Measurements from ENCODE around the gene IWS1.
A peak's percentile ranks its signal among the peaks of the same experiment; 100 is the strongest.

IWS1 gene

DNA sequence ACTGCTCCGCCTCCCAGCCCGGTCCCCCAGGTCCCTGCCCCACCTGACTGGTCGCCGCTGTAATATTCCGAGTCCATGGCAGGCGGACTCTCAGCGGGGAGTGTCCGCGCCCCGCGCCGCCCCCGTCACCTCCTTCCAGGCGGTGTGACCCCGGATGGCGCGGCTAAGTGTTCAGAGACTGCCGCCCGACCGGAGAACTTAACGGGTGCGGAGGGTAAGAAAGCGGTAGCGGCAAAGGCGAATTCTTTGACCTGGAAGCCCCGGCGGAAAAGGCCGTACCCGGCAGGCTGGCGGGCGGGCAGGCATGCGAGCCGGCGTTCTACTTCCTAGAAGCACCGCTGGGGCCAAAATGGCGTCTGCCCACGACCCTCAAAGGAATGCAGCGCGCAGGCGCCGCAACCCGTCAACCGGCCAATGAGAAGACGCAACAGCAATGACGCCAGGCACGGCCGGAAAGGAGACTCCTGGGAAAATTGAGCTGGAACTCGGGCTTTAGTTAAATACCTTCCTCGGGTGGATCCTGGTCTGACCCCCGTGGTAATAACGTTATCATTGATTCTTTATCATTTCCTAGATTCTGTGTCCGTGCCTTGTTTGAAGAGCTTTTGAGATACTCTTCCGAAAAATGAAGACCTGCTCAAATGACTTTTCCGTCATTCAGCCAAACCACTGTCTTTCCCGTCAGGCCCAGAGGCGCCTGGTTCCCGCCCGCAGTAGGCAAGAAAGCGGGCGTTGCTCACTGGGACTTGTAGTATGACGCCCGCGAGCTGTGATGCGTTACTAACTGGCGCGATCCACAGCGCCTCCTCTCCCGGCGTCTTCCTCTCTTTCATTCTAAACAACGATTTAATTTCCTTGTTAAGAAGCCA lies at the start of gene IWS1:
IWS1 (minus strand) TSS at position 358 of the 869 bp plus-strand sequence; CDS start at position 77, 281 bp downstream.
- TF ChIP-seq, protein P1, sequence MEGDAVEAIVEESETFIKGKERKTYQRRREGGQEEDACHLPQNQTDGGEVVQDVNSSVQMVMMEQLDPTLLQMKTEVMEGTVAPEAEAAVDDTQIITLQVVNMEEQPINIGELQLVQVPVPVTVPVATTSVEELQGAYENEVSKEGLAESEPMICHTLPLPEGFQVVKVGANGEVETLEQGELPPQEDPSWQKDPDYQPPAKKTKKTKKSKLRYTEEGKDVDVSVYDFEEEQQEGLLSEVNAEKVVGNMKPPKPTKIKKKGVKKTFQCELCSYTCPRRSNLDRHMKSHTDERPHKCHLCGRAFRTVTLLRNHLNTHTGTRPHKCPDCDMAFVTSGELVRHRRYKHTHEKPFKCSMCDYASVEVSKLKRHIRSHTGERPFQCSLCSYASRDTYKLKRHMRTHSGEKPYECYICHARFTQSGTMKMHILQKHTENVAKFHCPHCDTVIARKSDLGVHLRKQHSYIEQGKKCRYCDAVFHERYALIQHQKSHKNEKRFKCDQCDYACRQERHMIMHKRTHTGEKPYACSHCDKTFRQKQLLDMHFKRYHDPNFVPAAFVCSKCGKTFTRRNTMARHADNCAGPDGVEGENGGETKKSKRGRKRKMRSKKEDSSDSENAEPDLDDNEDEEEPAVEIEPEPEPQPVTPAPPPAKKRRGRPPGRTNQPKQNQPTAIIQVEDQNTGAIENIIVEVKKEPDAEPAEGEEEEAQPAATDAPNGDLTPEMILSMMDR (conservative IDR thresholded peaks at IDR 0.05; ENCODE audit: control insufficient read depth, insufficient read depth, low read depth, low read length), result no peak
- H3K4me3 ChIP-seq (ENCODE audit: control insufficient read depth, low read depth, low read length), result peak within 1 kb of the TSS; percentile 63
- DNase-seq (ENCODE audit: low read depth), result peak; percentile 95

DNA sequence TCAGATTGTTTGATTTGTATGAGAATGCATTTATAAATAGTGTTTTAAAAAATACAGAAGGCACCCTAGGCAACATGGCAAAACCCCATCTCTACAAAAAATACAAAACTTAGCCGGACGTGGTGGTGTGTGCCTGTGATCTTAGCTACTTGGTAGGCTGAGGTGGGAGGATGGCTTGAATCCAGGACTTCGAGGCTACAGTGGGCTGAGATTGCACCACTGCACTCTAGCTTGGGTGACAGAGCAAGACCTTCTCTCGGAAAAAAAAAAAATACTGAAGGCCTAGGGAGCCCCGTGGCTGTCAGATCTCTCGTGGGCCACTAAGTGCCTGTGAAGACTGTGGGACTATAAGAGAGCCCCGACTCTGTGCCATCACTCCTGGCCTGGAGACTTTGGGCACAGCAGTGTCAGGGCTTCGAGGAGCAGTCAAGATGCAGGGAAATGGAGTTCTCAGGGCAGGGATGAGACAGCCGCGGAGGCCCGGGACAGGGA lies 49.7 kb upstream of the IWS1 start:
- no peak overlapping the region for H3K4me3 ChIP-seq (ENCODE audit: control insufficient read depth, low read depth, low read length)
- TF ChIP-seq, protein P1 (conservative IDR thresholded peaks at IDR 0.05; ENCODE audit: control insufficient read depth, insufficient read depth, low read depth, low read length), result no peak
- DNase-seq (ENCODE audit: low read depth), result peak; percentile 42

DNA sequence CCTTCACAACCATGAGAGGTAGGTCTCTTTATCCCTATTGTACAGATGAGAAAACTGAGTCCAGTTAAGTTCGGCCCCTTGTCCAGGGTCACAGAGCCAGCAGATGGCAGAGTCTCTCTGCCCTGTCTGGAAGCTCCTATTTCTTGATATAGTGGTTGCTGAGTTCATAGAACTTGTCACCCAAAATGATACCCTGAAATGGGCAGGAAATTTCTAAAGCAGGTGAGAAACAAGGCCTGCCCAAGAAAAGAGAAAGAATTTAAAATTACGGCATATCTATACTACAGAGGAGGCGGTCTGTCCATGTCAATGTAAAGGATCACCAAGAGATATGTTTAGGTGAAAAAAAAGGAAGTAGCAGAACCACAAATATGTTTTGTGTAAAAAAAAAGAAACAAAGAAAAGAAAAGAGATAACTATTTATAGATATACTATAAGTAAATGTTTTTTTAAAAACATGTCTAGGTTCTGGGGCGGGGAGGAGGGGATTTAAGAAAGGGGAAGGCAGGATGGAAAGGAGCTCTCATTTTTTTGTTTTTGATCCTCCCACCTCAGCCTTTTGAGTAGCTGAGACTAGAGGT lies 49.0 kb upstream of the IWS1 start:
- DNase-seq (ENCODE audit: low read depth), result no peak
- TF ChIP-seq, protein P1 (conservative IDR thresholded peaks at IDR 0.05; ENCODE audit: control insufficient read depth, insufficient read depth, low read depth, low read length), result no peak
- H3K4me3 ChIP-seq (ENCODE audit: control insufficient read depth, low read depth, low read length), result no peak overlapping the region

DNA sequence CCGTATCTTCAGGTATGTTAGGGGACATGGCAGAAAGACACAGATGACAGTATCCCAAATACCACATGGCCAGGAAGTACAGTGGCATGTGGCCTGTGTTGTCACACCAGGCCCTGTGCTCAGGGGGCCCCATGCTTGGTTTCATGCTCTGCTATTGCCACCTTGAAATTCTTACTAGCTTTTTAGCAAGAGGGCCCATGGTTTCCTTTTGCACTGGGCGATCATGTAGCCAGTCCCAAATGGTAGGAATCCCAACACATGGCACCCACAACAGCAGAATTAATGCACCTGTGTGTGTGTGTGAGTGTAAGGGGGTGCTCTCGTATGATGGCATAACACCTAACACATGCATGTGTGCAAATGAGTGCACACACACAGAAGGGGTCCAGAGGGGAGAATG lies 48.4 kb upstream of the IWS1 start:
- TF ChIP-seq, protein P1 (conservative IDR thresholded peaks at IDR 0.05; ENCODE audit: control insufficient read depth, insufficient read depth, low read depth, low read length), result no peak
- DNase-seq (ENCODE audit: low read depth), result no peak
- H3K4me3 ChIP-seq (ENCODE audit: control insufficient read depth, low read depth, low read length), result no peak overlapping the region

DNA sequence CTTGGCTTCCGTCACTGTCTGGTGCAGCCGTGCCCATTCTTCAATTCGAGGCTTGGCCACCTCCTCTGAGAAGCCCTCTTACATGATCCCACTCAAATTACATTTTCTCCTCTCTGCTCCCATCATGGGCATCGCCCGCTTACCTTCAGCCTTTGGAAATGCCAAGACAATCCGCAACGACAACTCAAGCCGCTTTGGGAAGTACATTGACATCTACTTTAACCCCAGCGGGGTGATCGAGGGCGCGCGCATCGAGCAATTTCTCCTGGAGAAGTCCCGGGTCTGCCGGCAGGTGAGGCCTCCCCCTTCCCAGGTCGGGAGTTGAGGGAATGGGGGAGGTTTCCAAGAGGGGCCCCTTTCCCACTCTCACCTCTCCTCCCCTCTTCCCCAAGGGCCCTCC lies 47.5 kb upstream of the IWS1 start:
- TF ChIP-seq, protein P1 (conservative IDR thresholded peaks at IDR 0.05; ENCODE audit: control insufficient read depth, insufficient read depth, low read depth, low read length), result no peak
- no peak overlapping the region for H3K4me3 ChIP-seq (ENCODE audit: control insufficient read depth, low read depth, low read length)
- no peak for DNase-seq (ENCODE audit: low read depth)

DNA sequence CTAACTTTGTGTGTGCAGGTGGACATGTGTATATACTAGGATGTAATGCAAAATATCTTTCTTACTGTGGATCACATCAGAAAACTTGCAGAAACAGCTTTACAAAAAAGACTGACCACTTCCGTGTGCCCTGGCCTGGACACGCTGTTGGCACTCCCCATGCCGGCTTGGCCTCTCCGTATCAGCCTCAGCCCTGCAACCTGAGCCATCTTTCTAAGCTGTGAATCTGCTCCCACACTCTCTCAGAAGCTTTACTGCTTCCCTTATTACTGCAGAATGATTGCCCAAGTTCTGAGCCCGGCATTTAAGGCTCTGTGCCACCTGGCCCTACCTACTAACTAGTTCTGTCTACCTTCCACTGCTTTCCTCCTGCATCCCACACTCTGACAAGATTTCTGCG lies 47.0 kb upstream of the IWS1 start:
- DNase-seq (ENCODE audit: low read depth), result no peak
- TF ChIP-seq, protein P1 (conservative IDR thresholded peaks at IDR 0.05; ENCODE audit: control insufficient read depth, insufficient read depth, low read depth, low read length), result no peak
- H3K4me3 ChIP-seq (ENCODE audit: control insufficient read depth, low read depth, low read length), result no peak overlapping the region

Measured in fibroblast of mammary gland (primary cell).